OCI-LY3 (cell line): Measurements from ENCODE around the gene TIGD6.

Experiments
- EZH2phosphoT487 ChIP-seq: fragments of 200-600 bp; shearing (Covaris generic); IDR thresholded peaks from 2 replicates; pipeline ENCODE4 v1.6.1; 2018; ENCODE audit warnings: antibody characterized with exemption, mixed run types, low read depth
- TF ChIP-seq, protein P1 (sequence below): fragments of 200-600, 300-600 bp; sonication (generic); IDR thresholded peaks from 2 replicates; pipeline ENCODE4 v1.5.1; 2014; ENCODE audit warnings: antibody characterized with exemption, low read length, low read depth

DNA sequence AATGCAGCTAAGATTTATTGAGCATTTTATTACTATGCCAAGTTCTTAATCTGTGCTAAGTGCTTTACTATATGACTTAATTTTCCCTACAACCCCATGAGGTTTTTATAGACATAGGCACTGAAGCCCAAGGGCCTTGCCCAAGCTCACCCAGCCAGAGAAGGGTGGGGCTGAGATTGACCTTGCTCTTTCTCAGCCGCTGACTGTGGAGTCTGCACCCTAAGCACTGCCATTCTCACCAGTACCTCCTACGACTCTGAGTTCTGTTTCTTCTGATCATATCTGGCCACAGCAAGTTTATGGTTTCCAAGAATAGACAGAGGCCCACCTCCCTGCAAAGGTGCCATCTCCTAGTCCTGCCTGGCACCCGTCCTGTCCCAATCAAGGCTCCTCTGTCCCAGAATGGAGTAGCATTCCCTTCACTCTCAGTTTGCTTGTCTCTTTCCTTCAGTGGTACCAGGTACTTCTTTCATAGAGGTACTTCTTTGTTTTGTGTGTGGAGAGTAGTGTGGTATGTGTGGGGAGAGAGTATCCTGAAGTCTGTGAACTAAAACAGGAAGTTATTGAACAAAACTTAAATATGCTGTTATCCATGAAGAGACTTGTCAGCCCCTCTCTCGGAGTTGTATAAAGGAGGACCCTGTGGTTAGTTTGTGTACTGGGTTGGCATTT, 43.3 kb upstream of the TIGD6 start:
- TF ChIP-seq, protein P1, sequence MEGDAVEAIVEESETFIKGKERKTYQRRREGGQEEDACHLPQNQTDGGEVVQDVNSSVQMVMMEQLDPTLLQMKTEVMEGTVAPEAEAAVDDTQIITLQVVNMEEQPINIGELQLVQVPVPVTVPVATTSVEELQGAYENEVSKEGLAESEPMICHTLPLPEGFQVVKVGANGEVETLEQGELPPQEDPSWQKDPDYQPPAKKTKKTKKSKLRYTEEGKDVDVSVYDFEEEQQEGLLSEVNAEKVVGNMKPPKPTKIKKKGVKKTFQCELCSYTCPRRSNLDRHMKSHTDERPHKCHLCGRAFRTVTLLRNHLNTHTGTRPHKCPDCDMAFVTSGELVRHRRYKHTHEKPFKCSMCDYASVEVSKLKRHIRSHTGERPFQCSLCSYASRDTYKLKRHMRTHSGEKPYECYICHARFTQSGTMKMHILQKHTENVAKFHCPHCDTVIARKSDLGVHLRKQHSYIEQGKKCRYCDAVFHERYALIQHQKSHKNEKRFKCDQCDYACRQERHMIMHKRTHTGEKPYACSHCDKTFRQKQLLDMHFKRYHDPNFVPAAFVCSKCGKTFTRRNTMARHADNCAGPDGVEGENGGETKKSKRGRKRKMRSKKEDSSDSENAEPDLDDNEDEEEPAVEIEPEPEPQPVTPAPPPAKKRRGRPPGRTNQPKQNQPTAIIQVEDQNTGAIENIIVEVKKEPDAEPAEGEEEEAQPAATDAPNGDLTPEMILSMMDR, result no peak
- no peak for TF ChIP-seq EZH2phosphoT487
